HepG2 (cell line): ENCODE data around the gene HELZ. TPM values are rescaled to one million over a fixed set of nuclear protein-coding genes. Genes with fewer than 3 reads are reported as not detected.

Experiments used
- AHR ChIP-seq: IDR thresholded peaks from 2 replicates; pipeline ENCODE4 v1.6.1; 2018; ENCODE audit warnings: missing genetic modification reagents, missing compliant biosample characterization
- EP300 ChIP-seq, 3 experiments: sonication (generic) in 1 of 3; formaldehyde crosslinking in 1 of 3; IDR thresholded peaks; 2 replicates each; pipeline versions ENCODE4 v1.5.1 to v1.6.1; 2011 to 2020; ENCODE audit warnings: low read depth in 2 of 3, low read length in 2 of 3, borderline replicate concordance in 1 of 3, improper control_type of control experiment in 1 of 3, mild to moderate bottlenecking in 1 of 3, missing genetic modification reagents in 1 of 3, moderate library complexity in 1 of 3
- MAFF ChIP-seq: IDR thresholded peaks from 2 replicates; pipeline ENCODE4 v1.6.1; 2011; ENCODE audit warnings: low read depth, low read length, improper control_type of control experiment
- NCOA1 ChIP-seq: sonication (generic); formaldehyde crosslinking; IDR thresholded peaks from 2 replicates; pipeline ENCODE4 v1.9.0; 2021; ENCODE audit warnings: missing genetic modification reagents
- SP4 ChIP-seq: sonication (generic); formaldehyde crosslinking; IDR thresholded peaks from 2 replicates; pipeline ENCODE4 v1.8.1; 2023; ENCODE audit warnings: mild to moderate bottlenecking, missing genetic modification reagents
- TMF1 ChIP-seq: sonication (generic); formaldehyde crosslinking; IDR thresholded peaks from 2 replicates; pipeline ENCODE4 v1.8.1; 2022; ENCODE audit warnings: low read depth, missing genetic modification reagents
- ZNF550 ChIP-seq: sonication (generic); formaldehyde crosslinking; IDR thresholded peaks from 2 replicates; pipeline ENCODE4 v1.4.0; 2020; ENCODE audit warnings: mild to moderate bottlenecking, missing genetic modification reagents, borderline replicate concordance
- ZNF775 ChIP-seq: sonication (generic); formaldehyde crosslinking; IDR thresholded peaks from 2 replicates; pipeline ENCODE4 v1.4.0; 2020; ENCODE audit warnings: missing genetic modification reagents, mild to moderate bottlenecking, moderate library complexity, borderline replicate concordance
- ZNF790 ChIP-seq: sonication (generic); formaldehyde crosslinking; IDR thresholded peaks from 2 replicates; pipeline ENCODE4 v1.8.0; 2022; ENCODE audit warnings: missing genetic modification reagents, mild to moderate bottlenecking, borderline replicate concordance
- ZNF841 ChIP-seq: sonication (generic); formaldehyde crosslinking; IDR thresholded peaks from 2 replicates; pipeline ENCODE4 v1.8.1; 2023; ENCODE audit warnings: missing genetic modification reagents, borderline replicate concordance
- polyA plus RNA-seq, 8 experiments: library from polyadenylated mRNA; depleted of rRNA in 3 of 8; stranded (reverse) in 7 of 8; unstranded in 1 of 8; fragments of >200 nt; fragmentation: Illumina TruSeq in 4 of 8; extraction: Trizol in 4 of 8; gene quantifications; 2 replicates each; pipeline versions ENCODE4 v1.2.1 to v1.2.3, GENCODE V29; 2011 to 2016; ENCODE audit warnings: low read depth in 4 of 8, missing spikeins in 1 of 8, mixed read lengths in 1 of 8; ENCODE audit not compliant: insufficient read depth in 1 of 8
- total RNA-seq, 5 experiments: library from RNA; depleted of rRNA; stranded (reverse); fragments of >200 nt; fragmentation: Illumina TruSeq; extraction: Trizol; gene quantifications; 2 replicates each; pipeline ENCODE4 v1.2.3, GENCODE V29; 2016; ENCODE audit warnings: low read depth in 1 of 5
- TF ChIP-seq, protein P1 (sequence below): sonication (generic); formaldehyde crosslinking; IDR thresholded peaks from 2 replicates; pipeline ENCODE4 v1.4.0; 2020; ENCODE audit warnings: mild to moderate bottlenecking, missing genetic modification reagents
- TF ChIP-seq, protein P2 (sequence below): fragments of 450-650 bp; IDR thresholded peaks from 2 replicates; pipeline ENCODE4 v1.6.1; 2017
- TF ChIP-seq, protein P3 (sequence below): sonication (generic); formaldehyde crosslinking; IDR thresholded peaks from 2 replicates; pipeline ENCODE4 v1.8.0; 2022; ENCODE audit warnings: mild to moderate bottlenecking, missing genetic modification reagents, borderline replicate concordance
- TF ChIP-seq, protein P4 (sequence below): fragments of 450-650 bp; IDR thresholded peaks from 2 replicates; pipeline ENCODE4 v1.6.1; 2017; ENCODE audit warnings: mild to moderate bottlenecking
- TF ChIP-seq, protein P5 (sequence below): sonication (generic); formaldehyde crosslinking; IDR thresholded peaks from 2 replicates; pipeline ENCODE4 v1.4.0; 2020; ENCODE audit warnings: missing genetic modification reagents

The HELZ gene
- total and polyA plus RNA-seq, 2 of the 13 experiments (the other 11 are each of a cell fraction or from before 2014, with no cell fraction given) = 35.3 to 52.4 TPM

- TF ChIP-seq, protein P1, sequence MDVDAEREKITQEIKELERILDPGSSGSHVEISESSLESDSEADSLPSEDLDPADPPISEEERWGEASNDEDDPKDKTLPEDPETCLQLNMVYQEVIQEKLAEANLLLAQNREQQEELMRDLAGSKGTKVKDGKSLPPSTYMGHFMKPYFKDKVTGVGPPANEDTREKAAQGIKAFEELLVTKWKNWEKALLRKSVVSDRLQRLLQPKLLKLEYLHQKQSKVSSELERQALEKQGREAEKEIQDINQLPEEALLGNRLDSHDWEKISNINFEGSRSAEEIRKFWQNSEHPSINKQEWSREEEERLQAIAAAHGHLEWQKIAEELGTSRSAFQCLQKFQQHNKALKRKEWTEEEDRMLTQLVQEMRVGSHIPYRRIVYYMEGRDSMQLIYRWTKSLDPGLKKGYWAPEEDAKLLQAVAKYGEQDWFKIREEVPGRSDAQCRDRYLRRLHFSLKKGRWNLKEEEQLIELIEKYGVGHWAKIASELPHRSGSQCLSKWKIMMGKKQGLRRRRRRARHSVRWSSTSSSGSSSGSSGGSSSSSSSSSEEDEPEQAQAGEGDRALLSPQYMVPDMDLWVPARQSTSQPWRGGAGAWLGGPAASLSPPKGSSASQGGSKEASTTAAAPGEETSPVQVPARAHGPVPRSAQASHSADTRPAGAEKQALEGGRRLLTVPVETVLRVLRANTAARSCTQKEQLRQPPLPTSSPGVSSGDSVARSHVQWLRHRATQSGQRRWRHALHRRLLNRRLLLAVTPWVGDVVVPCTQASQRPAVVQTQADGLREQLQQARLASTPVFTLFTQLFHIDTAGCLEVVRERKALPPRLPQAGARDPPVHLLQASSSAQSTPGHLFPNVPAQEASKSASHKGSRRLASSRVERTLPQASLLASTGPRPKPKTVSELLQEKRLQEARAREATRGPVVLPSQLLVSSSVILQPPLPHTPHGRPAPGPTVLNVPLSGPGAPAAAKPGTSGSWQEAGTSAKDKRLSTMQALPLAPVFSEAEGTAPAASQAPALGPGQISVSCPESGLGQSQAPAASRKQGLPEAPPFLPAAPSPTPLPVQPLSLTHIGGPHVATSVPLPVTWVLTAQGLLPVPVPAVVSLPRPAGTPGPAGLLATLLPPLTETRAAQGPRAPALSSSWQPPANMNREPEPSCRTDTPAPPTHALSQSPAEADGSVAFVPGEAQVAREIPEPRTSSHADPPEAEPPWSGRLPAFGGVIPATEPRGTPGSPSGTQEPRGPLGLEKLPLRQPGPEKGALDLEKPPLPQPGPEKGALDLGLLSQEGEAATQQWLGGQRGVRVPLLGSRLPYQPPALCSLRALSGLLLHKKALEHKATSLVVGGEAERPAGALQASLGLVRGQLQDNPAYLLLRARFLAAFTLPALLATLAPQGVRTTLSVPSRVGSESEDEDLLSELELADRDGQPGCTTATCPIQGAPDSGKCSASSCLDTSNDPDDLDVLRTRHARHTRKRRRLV (CRISPR knock-in tag) = peak; percentile 43; the same call in 1 of the 2 replicates
- TF ChIP-seq, protein P2, sequence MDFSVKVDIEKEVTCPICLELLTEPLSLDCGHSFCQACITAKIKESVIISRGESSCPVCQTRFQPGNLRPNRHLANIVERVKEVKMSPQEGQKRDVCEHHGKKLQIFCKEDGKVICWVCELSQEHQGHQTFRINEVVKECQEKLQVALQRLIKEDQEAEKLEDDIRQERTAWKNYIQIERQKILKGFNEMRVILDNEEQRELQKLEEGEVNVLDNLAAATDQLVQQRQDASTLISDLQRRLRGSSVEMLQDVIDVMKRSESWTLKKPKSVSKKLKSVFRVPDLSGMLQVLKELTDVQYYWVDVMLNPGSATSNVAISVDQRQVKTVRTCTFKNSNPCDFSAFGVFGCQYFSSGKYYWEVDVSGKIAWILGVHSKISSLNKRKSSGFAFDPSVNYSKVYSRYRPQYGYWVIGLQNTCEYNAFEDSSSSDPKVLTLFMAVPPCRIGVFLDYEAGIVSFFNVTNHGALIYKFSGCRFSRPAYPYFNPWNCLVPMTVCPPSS = no peak
- no peak for TF ChIP-seq MAFF
- TF ChIP-seq, protein P3, sequence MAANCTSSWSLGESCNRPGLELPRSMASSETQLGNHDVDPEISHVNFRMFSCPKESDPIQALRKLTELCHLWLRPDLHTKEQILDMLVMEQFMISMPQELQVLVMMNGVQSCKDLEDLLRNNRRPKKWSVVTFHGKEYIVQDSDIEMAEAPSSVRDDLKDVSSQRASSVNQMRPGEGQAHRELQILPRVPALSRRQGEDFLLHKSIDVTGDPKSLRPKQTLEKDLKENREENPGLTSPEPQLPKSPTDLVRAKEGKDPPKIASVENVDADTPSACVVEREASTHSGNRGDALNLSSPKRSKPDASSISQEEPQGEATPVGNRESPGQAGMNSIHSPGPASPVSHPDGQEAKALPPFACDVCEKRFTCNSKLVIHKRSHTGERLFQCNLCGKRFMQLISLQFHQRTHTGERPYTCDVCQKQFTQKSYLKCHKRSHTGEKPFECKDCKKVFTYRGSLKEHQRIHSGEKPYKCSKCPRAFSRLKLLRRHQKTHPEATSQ = 0 out of 2 replicates have a peak, but pooled peaks have one; percentile 72
- no peak for TF ChIP-seq ZNF790 (CRISPR knock-in tag)
- TF ChIP-seq AHR (CRISPR knock-in tag) = peak; percentile 44; the same call in 1 of the 2 replicates
- peak; percentile 25; the same call in 1 of the 2 replicates for TF ChIP-seq SP4 (CRISPR knock-in tag)
- TF ChIP-seq NCOA1 = 0 out of 2 replicates have a peak, but pooled peaks have one; percentile 11
- TF ChIP-seq, protein P4, sequence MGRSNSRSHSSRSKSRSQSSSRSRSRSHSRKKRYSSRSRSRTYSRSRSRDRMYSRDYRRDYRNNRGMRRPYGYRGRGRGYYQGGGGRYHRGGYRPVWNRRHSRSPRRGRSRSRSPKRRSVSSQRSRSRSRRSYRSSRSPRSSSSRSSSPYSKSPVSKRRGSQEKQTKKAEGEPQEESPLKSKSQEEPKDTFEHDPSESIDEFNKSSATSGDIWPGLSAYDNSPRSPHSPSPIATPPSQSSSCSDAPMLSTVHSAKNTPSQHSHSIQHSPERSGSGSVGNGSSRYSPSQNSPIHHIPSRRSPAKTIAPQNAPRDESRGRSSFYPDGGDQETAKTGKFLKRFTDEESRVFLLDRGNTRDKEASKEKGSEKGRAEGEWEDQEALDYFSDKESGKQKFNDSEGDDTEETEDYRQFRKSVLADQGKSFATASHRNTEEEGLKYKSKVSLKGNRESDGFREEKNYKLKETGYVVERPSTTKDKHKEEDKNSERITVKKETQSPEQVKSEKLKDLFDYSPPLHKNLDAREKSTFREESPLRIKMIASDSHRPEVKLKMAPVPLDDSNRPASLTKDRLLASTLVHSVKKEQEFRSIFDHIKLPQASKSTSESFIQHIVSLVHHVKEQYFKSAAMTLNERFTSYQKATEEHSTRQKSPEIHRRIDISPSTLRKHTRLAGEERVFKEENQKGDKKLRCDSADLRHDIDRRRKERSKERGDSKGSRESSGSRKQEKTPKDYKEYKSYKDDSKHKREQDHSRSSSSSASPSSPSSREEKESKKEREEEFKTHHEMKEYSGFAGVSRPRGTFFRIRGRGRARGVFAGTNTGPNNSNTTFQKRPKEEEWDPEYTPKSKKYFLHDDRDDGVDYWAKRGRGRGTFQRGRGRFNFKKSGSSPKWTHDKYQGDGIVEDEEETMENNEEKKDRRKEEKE = no peak
- no peak for TF ChIP-seq ZNF841
- peak; percentile 29; the same call in 1 of the 2 replicates for TF ChIP-seq TMF1 (CRISPR knock-in tag)
- TF ChIP-seq EP300 (IDR thresholded peaks at IDR 0.05; ENCODE audit: low read depth in 2 of 2, low read length in 2 of 2) = peak; percentile 61 to 87; a peak in 3 of 4 replicates
- peak; percentile 86; the same call in 1 of the 2 replicates for TF ChIP-seq EP300 (CRISPR knock-in tag; IDR thresholded peaks at IDR 0.05; ENCODE audit: borderline replicate concordance)
- TF ChIP-seq ZNF775 (CRISPR knock-in tag) = peak; percentile 94
- TF ChIP-seq ZNF550 (CRISPR knock-in tag) = no peak
- TF ChIP-seq, protein P5, sequence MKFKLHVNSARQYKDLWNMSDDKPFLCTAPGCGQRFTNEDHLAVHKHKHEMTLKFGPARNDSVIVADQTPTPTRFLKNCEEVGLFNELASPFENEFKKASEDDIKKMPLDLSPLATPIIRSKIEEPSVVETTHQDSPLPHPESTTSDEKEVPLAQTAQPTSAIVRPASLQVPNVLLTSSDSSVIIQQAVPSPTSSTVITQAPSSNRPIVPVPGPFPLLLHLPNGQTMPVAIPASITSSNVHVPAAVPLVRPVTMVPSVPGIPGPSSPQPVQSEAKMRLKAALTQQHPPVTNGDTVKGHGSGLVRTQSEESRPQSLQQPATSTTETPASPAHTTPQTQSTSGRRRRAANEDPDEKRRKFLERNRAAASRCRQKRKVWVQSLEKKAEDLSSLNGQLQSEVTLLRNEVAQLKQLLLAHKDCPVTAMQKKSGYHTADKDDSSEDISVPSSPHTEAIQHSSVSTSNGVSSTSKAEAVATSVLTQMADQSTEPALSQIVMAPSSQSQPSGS (CRISPR knock-in tag) = peak; percentile 56
Observed at GRCh38 chr17:67246653-67247415, 1.8 kb upstream of the HELZ start (continued).
